ENCODE data around the gene TRIM44. TPM values are rescaled to one million over a fixed set of nuclear protein-coding genes. Genes with fewer than 3 reads are reported as not detected.
A peak's percentile ranks its signal among the peaks of the same experiment; 100 is the strongest.

The TRIM44 gene
- total and polyA plus RNA-seq, 7 experiments from 2014 or later = 35.7 to 60.8 (median 58.6) TPM

DNA sequence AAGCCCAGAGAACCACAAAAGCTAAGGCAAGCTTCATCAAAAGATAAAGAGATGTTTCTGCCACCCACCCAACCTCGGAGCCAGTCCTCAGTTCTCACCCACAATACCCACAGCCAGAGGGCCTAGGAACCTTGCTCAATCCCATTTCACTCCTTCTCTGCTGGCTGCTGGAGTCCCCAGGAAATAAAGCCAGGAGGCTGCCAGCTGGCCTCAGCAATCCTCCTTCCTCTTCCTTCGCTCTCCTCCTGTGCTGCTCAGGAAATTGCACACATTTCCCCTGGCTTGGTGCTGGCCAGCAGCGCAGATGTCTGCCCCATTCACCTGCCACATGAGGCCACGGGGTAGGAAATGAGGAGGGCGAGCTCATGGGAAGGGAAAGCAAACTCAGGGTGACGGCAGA lies 189.5 kb downstream of the TRIM44 start:
- intact Hi-C loops (cut with micrococcal nuclease) = no loop called here
- ATAC-seq (no peak), DNase-seq (no peak)
- CTCF ChIA-PET = no interaction called here
- Histone ChIP-seq H3K27me3 (ENCODE audit: control insufficient read depth in 2 of 2, insufficient read depth in 2 of 2, low read length in 2 of 2) (no peaks in the 10 kb centered on the region), H3K4me1 (ENCODE audit: control insufficient read depth in 2 of 2, insufficient read depth in 2 of 2, low read length in 2 of 2) (no peaks in the 10 kb centered on the region), H3K4me3 (ENCODE audit: low read length) (no peak overlapping the region), H3K27ac (ENCODE audit: low read depth, low read length) (no peak overlapping the region), H3K36me3 (ENCODE audit: control insufficient read depth in 2 of 3, insufficient read depth in 3 of 3, low read length in 3 of 3) (no peaks in the 10 kb centered on the region), H3K9me3 (ENCODE audit: control insufficient read depth in 2 of 3, low read length in 3 of 3) (no peaks in the 10 kb centered on the region)
- H3K4me1 Mint-ChIP-seq = no peaks in the 10 kb centered on the region
- H3K4me3 Mint-ChIP-seq = no peak overlapping the region
- no peaks in the 10 kb centered on the region for H3K36me3 Mint-ChIP-seq
- peaks cover 0 to 2% (median 0%) of the 10 kb centered on the region in 11 donors for H3K9me3 Mint-ChIP-seq
- H3K27me3 Mint-ChIP-seq = peaks cover 5 to 17% (median 8%) of the 10 kb centered on the region in 5 donors
- H3K27ac Mint-ChIP-seq = no peak overlapping the region
- POLR2A ChIA-PET = no interaction called here

DNA sequence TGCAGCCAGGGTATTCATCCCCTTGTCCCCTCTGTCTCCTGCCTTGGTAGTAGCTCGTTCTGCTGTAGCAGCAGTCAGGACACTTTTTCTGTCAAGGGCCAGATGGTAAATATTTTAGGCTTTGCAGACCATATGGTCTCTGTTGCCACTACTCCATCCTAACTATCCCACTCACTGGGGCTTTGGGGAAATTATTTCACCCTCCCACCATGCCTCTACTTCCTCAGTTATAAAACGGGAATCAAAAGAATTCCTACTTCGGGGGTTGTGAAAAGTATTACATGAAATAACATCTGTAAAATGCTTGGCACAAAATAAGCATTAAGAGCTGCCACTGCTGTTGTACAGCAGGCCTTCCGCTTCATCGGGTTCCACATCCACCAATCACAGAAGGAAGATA lies 191.4 kb downstream of the TRIM44 start:
- Histone ChIP-seq H3K27ac (ENCODE audit: low read depth, low read length) (no peak overlapping the region), H3K4me1 (ENCODE audit: control insufficient read depth in 2 of 2, insufficient read depth in 2 of 2, low read length in 2 of 2) (no peaks in the 10 kb centered on the region), H3K9me3 (ENCODE audit: control insufficient read depth in 2 of 3, low read length in 3 of 3) (no peaks in the 10 kb centered on the region), H3K27me3 (ENCODE audit: control insufficient read depth in 2 of 2, insufficient read depth in 2 of 2, low read length in 2 of 2) (no peaks in the 10 kb centered on the region), H3K36me3 (ENCODE audit: control insufficient read depth in 2 of 3, insufficient read depth in 3 of 3, low read length in 3 of 3) (no peaks in the 10 kb centered on the region), H3K4me3 (ENCODE audit: low read length) (no peak overlapping the region)
- ATAC-seq (no peak), DNase-seq (no peak)
- Mint-ChIP-seq H3K36me3 (no peaks in the 10 kb centered on the region), H3K27ac (no peak overlapping the region), H3K4me3 (no peak overlapping the region), H3K27me3 (peaks cover 0 to 6% (median 3%) of the 10 kb centered on the region in 5 donors), H3K9me3 (peaks cover 0 to 2% (median 0%) of the 10 kb centered on the region in 11 donors), H3K4me1 (no peaks in the 10 kb centered on the region)
- intact Hi-C loops (cut with micrococcal nuclease) = no loop called here
- ChIA-PET POLR2A (no interaction called here), CTCF (no interaction called here)

GRCh38 chr11:35855671-35856070 lies 193.1 kb downstream of the TRIM44 start:
- DNase-seq (no peak), ATAC-seq (no peak)
- Histone ChIP-seq H3K4me1 (ENCODE audit: control insufficient read depth in 2 of 2, insufficient read depth in 2 of 2, low read length in 2 of 2) (no peaks in the 10 kb centered on the region), H3K27ac (ENCODE audit: low read depth, low read length) (no peak overlapping the region), H3K36me3 (ENCODE audit: control insufficient read depth in 2 of 3, insufficient read depth in 3 of 3, low read length in 3 of 3) (no peaks in the 10 kb centered on the region), H3K27me3 (ENCODE audit: control insufficient read depth in 2 of 2, insufficient read depth in 2 of 2, low read length in 2 of 2) (no peaks in the 10 kb centered on the region), H3K4me3 (ENCODE audit: low read length) (no peak overlapping the region), H3K9me3 (ENCODE audit: control insufficient read depth in 2 of 3, low read length in 3 of 3) (no peaks in the 10 kb centered on the region)
- no peaks in the 10 kb centered on the region for H3K36me3 Mint-ChIP-seq
- peaks cover 0 to 2% (median 0%) of the 10 kb centered on the region in 11 donors for H3K9me3 Mint-ChIP-seq
- intact Hi-C loops (cut with micrococcal nuclease) = no loop called here
- ChIA-PET POLR2A (no interaction called here), CTCF (no interaction called here)
- no peak overlapping the region for H3K4me3 Mint-ChIP-seq
- H3K27ac Mint-ChIP-seq = no peak overlapping the region
- no peaks in the 10 kb centered on the region for H3K27me3 Mint-ChIP-seq
- no peaks in the 10 kb centered on the region for H3K4me1 Mint-ChIP-seq

DNA sequence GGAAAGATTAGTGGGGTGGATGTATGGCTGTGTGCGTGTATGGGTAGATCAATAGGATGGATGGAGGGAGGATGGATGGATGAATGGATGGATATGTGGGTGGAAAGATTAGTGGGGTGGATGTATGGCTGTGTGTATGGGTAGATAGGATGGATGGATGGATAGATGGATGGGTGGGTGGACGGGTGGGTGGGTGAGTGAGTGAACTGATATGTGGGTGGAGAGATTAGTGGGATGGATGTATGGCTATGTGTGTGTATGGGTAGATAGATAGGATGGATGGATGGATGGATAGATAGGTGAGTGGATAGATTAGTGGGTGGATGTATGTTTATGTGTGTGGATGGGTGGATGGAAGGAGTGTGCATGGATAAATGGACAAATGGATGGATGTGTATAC lies 193.7 kb downstream of the TRIM44 start:
- intact Hi-C loops (cut with micrococcal nuclease) = no loop called here
- Mint-ChIP-seq H3K4me3 (no peak overlapping the region), H3K27ac (no peak overlapping the region), H3K27me3 (no peaks in the 10 kb centered on the region), H3K4me1 (peaks cover 0 to 3% (median 0%) of the 10 kb centered on the region in 7 donors), H3K36me3 (no peaks in the 10 kb centered on the region), H3K9me3 (peaks cover 0 to 2% (median 0%) of the 10 kb centered on the region in 11 donors)
- ChIA-PET CTCF (no interaction called here), POLR2A (no interaction called here)
- H3K4me1 ChIP-seq (ENCODE audit: control insufficient read depth in 2 of 2, insufficient read depth in 2 of 2, low read length in 2 of 2) = no peaks in the 10 kb centered on the region
- ATAC-seq = no peak
- no peaks in the 10 kb centered on the region for H3K9me3 ChIP-seq (ENCODE audit: control insufficient read depth in 2 of 3, low read length in 3 of 3)
- no peak for DNase-seq
- H3K4me3 ChIP-seq (ENCODE audit: low read length) = no peak overlapping the region
- no peak overlapping the region for H3K27ac ChIP-seq (ENCODE audit: low read depth, low read length)
- H3K36me3 ChIP-seq (ENCODE audit: control insufficient read depth in 2 of 3, insufficient read depth in 3 of 3, low read length in 3 of 3) = no peaks in the 10 kb centered on the region
- no peaks in the 10 kb centered on the region for H3K27me3 ChIP-seq (ENCODE audit: control insufficient read depth in 2 of 2, insufficient read depth in 2 of 2, low read length in 2 of 2)

- Histone ChIP-seq H3K4me3 (ENCODE audit: low read length) (no peak overlapping the region), H3K36me3 (ENCODE audit: control insufficient read depth in 2 of 3, insufficient read depth in 3 of 3, low read length in 3 of 3) (no peaks in the 10 kb centered on the region), H3K27me3 (ENCODE audit: control insufficient read depth in 2 of 2, insufficient read depth in 2 of 2, low read length in 2 of 2) (no peaks in the 10 kb centered on the region), H3K27ac (ENCODE audit: low read depth, low read length) (no peak overlapping the region), H3K4me1 (ENCODE audit: control insufficient read depth in 2 of 2, insufficient read depth in 2 of 2, low read length in 2 of 2) (no peaks in the 10 kb centered on the region), H3K9me3 (ENCODE audit: control insufficient read depth in 2 of 3, low read length in 3 of 3) (no peaks in the 10 kb centered on the region)
- Mint-ChIP-seq H3K4me3 (no peak overlapping the region), H3K36me3 (no peaks in the 10 kb centered on the region), H3K4me1 (peaks cover 0 to 3% (median 0%) of the 10 kb centered on the region in 7 donors), H3K27ac (no peak overlapping the region), H3K9me3 (peaks cover 0 to 2% (median 0%) of the 10 kb centered on the region in 11 donors), H3K27me3 (no peaks in the 10 kb centered on the region)
- DNase-seq (no peak), ATAC-seq (no peak)
- CTCF ChIA-PET = no interaction called here
- POLR2A ChIA-PET = no interaction called here
- intact Hi-C loops (cut with micrococcal nuclease) = no loop called here
Measured at GRCh38 chr11:35856756-35857155, 194.2 kb downstream of the TRIM44 start.

DNA sequence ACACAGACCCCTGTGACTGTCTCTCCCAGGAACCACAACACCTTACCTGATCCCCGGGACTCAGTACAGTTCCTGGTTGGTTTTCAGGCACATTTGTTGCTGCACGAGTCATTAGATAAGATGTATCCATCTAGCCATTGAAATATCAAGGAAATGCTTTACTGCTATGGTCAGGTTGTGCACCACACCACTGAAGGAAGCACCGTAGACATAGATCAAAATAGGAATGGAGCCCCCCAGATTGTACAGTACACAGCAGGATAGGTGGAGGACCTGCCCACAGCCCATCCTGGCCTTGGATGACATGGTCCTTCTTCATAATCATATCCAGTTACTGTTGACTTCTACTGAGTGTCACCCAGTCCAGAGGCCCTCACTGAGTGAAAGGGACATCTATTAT lies 195.3 kb downstream of the TRIM44 start:
- H3K4me3 Mint-ChIP-seq = no peak overlapping the region
- no peaks in the 10 kb centered on the region for H3K4me1 ChIP-seq (ENCODE audit: control insufficient read depth in 2 of 2, insufficient read depth in 2 of 2, low read length in 2 of 2)
- intact Hi-C loops (cut with micrococcal nuclease) = no loop called here
- peaks cover 0 to 3% (median 0%) of the 10 kb centered on the region in 7 donors for H3K4me1 Mint-ChIP-seq
- no peaks in the 10 kb centered on the region for H3K36me3 ChIP-seq (ENCODE audit: control insufficient read depth in 2 of 3, insufficient read depth in 3 of 3, low read length in 3 of 3)
- POLR2A ChIA-PET = no interaction called here
- H3K27ac Mint-ChIP-seq = no peak overlapping the region
- no peaks in the 10 kb centered on the region for H3K36me3 Mint-ChIP-seq
- H3K27ac ChIP-seq (ENCODE audit: low read depth, low read length) = no peak overlapping the region
- H3K4me3 ChIP-seq (ENCODE audit: low read length) = no peak overlapping the region
- CTCF ChIA-PET = no interaction called here
- H3K9me3 Mint-ChIP-seq = peaks cover 0 to 2% (median 0%) of the 10 kb centered on the region in 11 donors
- ATAC-seq (no peak), DNase-seq (no peak)
- no peaks in the 10 kb centered on the region for H3K27me3 ChIP-seq (ENCODE audit: control insufficient read depth in 2 of 2, insufficient read depth in 2 of 2, low read length in 2 of 2)
- H3K9me3 ChIP-seq (ENCODE audit: control insufficient read depth in 2 of 3, low read length in 3 of 3) = no peaks in the 10 kb centered on the region
- H3K27me3 Mint-ChIP-seq = peaks cover 0 to 7% (median 1%) of the 10 kb centered on the region in 5 donors

DNA sequence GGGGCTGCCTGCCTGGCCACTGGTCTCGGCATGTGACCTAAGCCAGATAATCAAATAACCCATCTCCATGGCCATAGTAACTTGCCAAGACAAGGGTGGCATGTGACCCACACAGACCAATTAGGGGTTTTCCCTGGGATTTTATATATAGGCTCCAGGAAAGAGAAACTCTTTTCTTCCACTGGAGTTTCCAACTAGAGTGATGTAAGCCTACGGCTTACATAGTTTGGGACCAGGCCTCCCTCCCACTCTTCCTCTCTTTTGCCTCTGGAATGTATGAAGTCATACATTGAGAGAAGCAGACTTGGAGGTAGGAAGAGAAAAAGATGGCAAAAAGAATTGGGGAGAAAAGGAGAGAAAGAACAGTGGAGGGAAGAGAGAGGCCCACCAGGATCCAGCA lies 196.7 kb downstream of the TRIM44 start:
- Histone ChIP-seq H3K4me1 (ENCODE audit: control insufficient read depth in 2 of 2, insufficient read depth in 2 of 2, low read length in 2 of 2) (no peaks in the 10 kb centered on the region), H3K4me3 (ENCODE audit: low read length) (no peak overlapping the region), H3K27ac (ENCODE audit: low read depth, low read length) (no peak overlapping the region), H3K9me3 (ENCODE audit: control insufficient read depth in 2 of 3, low read length in 3 of 3) (no peaks in the 10 kb centered on the region), H3K36me3 (ENCODE audit: control insufficient read depth in 2 of 3, insufficient read depth in 3 of 3, low read length in 3 of 3) (no peaks in the 10 kb centered on the region), H3K27me3 (ENCODE audit: control insufficient read depth in 2 of 2, insufficient read depth in 2 of 2, low read length in 2 of 2) (no peaks in the 10 kb centered on the region)
- ChIA-PET POLR2A (no interaction called here), CTCF (no interaction called here)
- Mint-ChIP-seq H3K4me3 (no peak overlapping the region), H3K9me3 (peaks cover 0 to 9% (median 3%) of the 10 kb centered on the region in 11 donors), H3K27ac (peak overlapping the region in 1 of 9 donors; percentile 52), H3K4me1 (peaks cover 0 to 3% (median 0%) of the 10 kb centered on the region in 7 donors), H3K27me3 (peaks cover 0 to 21% (median 14%) of the 10 kb centered on the region in 5 donors), H3K36me3 (no peaks in the 10 kb centered on the region)
- no peak for DNase-seq
- no peak for ATAC-seq
- intact Hi-C loops (cut with micrococcal nuclease) = no loop called here
